DMS114 treated with DMSO at 0.1 percent for 48 hours (cell line): Measurements from ENCODE around the gene MEN1.

Source experiments
- DNase-seq: peaks from one replicate; lab custom pipeline; 2025; ENCODE audit not compliant: unreplicated experiment; lab: John Stamatoyannopoulos, UW

MEN1 gene

DNA sequence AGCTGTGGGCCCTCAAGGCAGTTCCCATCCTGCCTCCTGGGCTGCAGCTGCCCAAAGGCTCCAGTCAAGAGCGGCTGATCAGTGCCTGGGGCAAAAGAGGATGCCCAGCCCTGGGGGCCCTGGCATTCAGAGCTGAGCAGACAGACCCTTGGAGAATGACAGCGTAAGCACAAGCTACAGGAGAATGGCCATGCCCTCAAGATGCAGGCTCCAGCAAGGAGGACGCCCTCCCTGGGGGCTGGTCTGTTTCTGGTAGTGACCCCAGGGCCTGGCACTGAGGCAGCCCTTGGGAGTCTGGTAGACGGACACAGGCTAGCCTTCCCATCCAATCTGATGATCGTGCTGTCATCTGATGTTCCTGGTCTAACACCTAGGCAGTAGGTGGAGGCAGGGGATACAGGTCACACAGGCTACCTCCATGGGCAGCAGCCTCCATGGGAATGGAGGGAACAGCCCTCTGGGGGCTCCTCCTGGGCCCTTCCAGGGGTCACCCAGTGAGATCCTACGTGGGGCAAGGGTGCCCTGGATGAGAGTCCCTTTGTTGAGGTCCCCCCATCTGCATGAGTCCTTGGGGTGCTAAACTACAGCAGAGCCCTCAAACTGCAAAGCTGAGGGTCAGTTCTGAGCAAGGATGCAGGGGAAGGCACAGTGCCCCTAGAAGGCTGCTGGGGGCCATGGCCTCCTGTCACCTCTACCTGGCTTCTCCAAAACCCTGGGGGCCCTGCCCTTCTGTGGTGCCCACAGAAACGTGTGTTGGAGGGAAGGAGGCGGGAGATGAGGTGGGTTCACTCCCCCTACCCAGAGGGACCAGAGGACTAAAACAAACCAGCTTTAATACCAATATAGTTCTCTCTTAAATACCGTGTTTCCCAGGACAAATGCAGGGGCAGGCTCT is 21.8 kb downstream of the MEN1 start:
- no peak for DNase-seq

DNA sequence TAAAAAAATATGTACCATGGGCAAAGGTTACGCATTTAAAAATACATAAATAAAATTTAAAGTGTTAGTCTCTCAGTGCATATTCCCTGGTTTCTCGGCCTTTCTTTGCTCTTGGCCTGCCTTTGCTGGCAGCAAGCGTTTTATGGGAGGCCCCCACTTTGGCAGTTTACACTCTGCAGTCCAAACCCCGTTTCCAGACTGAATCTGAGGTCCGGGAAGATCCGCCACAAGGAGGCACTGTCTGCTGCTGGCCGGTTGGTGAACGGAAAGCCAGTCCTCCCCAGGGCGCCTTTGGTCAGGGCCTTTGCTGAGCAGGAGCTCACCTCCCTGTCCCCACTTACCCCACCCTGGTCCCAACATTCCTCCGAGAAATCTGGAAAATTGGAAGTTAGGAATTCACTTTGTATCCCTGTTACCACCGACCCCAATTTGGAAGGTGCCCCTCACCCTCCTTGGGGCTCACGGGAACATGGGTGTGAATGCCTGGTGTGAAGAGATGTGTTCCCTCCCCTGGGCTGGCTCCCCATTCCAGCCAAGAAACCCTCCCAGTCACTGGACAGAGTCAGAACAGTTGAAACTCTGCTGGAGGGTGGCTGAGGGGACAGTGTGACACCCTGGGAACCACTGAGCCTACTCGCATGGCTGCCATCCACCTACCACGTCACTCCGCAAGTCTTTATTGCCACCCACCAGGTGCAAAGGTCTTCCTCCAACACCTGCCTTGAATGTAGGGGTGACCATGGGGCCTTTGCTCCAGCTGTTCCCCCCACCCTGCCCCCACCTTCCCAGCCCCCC is 22.6 kb downstream of the MEN1 start:
- DNase-seq, result no peak

DNA sequence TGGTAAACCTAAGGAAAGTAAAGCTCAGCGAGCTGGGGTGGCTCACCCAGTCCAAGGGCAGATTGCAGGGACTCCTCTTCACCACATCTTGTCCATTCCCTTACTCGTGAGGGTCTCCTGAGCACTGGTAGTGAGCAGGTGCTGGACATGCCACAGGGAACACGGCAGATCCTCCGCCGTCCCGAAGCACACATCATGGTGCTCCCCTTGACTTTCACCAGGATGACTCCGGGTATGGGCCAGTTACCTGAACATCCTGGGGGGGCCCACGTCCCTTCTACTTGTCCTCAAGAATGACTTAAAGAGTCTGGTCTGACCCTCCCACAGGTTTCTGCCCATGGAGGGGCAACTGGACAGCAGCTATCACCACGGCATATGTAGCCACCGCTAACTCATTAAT is 24.0 kb downstream of the MEN1 start:
- DNase-seq, result no peak

DNA sequence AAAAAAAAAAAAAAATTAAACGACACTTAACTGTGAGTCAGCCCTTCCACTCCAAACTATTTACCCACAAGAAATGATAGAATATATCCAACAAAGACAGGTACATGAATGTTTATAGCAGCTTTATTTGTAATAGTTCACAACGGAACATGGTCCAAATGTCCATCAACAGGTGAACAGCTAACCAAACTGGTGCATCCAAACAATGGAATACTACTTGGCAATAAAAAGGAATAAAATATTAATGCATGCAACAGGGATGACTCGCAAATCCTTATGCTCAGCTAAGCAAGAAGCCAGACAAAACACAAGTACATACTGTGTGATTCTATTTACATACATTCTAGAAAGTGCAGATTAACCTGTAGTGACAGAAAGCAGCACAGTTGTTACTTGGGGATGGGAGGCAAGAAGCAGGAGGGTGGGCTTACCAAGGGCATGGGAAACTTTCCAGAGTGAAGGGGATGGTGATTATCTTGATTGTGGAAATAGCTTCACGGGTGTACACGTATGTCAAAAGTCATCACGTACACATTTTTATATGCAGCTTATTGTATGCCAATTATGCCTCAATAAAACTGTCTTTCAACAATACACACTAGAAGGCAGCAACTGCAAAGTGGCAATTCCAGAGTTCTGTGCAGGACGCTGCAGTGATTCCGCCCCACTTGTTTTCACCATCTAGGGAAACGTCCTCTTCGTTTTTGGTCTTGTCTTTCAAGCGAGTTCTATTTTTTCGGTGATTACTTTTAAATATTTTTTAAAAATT is 25.4 kb downstream of the MEN1 start:
- DNase-seq, result no peak

DNA sequence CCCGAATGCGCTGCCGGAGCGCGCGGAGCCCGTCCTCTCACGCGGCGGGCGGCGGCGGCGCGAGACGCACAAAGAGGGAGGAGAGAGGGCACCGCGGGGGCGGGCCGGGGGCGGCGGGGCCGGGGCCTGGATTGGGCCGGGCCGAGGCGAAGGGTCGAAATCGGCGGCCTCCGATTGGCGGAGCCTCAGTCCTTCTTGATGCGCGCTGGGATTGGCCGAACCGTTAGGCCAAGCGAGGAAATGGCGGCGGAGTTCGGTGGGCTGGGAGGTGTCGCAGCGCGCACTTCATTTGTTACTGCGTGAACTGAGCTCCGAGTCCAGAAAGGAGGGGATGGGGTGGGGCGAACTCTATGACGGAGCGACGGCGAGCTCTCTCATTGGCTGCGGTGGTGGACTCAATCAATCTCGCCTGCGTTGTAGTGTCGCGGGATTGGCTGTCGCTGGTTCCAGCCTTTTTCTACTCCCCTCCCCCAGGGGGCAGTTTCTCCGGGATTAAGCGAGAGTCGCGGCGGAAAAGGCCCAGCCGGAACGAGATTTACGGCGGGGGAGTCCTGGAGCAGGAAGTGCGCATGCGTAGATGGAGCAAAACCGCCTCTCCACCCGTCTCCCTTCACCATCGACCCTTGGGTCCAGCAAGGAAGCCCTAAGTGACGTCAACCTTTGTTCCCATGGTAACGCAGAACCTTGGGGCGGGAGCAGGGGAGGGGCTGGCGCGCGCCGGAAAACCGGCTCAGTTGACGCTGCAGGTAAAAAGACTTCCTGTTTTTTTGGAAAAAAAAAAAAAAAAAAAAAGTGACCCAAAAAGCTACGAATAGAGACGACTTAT is 31.7 kb downstream of the MEN1 start, which contains the start of gene SF1:
TSS of gene SF1 (minus strand) at position 70 of the 826 bp plus-strand sequence. CDS start 150 bp downstream, outside the sequence.
- peak; percentile 100 for DNase-seq

DNA sequence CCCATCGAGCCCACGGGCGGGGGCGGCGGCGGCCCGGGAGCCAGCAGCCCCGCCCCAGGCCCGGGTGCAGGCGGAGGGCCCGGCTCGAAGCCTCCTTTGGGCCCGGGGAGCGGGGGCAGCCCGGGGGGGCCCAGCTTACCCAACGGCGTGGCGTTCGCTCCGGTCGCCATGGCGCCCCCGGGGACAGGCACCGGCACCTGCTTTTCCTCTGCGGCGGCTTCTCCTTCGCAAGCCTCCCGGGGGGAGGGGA is 32.2 kb downstream of the MEN1 start:
- no peak for DNase-seq

DNA sequence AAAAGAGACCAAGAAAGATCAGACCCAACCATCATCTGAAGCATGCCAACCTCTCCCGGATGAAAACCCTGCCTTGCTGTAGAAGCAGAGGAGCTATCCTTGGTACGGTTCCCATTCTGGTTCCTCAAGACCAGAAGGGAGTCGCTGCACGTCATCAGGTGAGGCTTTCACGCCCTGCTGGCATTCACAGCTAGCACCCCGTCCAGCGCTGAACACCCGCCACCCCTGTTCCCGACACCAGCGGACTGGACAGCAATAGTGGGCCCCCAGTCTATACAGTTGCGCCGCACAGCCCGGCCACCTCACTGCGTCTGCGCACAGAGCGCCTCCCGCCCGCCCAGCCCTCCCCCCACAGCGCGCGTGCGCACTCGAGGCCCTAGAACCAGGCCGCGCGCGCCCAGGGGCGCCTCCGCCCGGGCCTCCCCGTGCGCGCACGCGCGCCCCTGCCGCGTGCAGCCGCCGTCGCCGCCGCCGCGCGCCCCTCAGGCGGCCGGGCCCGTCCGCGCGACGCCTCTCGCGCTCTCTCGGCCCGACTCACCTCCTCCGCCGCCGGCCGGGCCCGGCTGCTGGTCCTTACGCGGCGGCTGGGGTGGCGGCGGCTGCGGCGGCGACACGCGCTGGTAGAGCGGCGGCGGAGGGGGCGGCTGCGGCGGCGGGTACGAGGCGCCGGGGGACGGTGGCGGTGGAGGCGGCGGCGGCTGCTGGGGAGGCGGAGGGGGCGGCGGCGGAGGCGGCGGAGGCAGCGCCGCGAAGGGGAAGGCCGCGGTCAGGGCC is 32.7 kb downstream of the MEN1 start:
- peak; percentile 50 for DNase-seq

DNA sequence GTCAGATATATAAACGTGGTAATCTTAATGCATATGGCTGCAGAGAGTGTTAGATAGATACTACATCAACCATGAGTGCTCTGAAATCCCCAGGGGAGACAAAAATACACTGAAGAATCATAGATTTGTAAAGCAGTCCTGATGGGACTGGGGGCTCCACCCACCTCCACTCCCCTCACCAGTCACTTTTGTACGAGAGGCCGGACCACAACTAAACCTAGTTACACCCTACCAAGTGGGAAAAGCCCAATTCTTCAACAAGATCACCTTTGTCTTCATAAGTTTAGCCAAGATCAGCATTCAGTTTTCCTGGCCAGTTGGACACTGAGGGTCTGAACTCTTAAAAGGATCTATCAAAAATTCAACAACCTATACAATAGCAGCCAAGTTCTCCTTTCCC is 33.5 kb downstream of the MEN1 start:
- no peak for DNase-seq

DNA sequence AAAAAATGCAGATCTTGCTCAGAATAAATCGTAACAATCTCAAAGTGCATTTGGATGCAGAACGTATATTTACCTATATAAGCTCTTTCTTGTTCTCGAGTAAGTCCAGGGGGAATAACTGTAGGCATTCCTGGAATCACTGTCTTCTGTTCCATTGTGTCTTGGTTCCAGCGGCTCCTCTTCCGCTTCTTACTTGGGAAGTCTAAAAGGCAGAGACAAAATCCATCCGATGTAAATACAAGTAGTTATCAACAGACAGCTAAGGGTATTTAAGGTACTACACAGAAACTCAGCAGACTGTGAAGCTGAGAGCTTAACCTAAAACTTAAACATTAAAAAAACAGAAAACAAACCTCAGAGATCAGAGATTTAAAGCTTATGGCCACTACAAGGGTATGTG is 33.9 kb downstream of the MEN1 start:
- no peak for DNase-seq

DNA sequence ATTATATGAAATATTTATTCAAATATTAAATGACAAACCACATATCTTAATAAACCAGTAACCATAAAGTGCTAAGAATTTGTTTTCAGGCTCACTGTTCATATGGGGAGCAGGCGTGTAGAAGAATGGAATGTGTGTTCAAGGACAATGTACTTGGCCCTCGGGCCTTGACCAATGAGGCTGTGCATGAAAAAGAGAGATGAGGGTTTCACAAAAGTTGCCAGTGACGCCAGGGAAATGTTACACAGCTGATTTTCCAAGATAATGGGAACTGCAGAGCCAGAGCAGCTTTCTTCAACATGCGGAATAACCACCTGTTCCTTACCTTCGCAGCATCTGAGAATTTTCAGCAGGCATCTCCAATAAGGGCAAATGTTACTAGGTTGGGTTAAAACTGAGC is 36.2 kb downstream of the MEN1 start:
- no peak for DNase-seq

DNA sequence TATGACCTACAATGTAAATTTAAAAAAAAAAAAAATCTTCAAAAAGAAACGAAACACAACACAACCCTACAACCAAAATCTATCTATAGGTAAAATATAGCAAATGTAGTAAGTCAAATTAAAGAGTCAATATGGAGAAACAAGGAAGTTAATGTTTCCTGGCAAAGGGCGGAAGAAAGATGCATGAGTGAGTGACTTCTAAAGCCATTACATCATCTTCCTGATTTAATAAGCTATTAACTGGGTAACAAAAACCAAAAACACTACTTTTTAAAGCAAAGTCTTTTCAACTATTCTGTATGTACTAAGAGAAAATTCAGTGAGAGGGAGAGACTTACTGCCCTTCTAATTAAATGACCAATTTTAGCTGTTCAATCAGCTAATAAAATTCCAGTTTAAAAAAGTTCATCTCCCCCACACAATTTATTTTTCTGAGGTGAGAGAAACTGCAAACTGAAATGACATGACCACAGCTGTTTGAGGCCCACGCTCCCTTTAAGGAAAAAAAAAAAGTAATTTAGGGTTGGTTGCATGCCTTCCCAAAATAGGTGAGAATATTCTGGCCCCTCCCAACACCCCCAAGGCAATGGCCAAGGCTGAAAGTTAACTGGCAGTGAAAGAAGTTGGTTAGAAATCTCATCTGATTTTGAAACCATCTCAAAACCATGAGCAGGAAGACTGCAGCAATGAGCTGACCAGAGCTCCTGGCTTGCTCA is 37.9 kb downstream of the MEN1 start:
- no peak for DNase-seq

DNA sequence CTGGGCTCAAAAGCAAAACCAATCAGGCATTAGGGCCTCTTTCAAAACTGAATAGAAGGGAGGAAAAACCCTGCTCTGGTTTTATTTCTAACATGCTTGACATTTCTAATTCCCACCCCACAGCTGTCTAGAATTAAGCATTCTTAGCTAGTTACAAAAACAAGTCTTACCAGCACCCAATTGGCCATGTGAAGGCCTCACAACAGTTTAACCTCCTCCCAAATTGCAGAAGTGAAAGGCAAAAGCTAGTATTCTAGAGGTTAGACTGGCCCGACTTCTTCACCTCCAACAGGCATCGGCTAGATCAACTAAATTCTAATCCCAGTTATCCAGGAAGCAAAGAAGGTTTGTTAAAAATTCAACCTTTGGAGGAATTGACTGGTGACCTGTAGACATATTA is 38.5 kb downstream of the MEN1 start:
- no peak for DNase-seq

DNA sequence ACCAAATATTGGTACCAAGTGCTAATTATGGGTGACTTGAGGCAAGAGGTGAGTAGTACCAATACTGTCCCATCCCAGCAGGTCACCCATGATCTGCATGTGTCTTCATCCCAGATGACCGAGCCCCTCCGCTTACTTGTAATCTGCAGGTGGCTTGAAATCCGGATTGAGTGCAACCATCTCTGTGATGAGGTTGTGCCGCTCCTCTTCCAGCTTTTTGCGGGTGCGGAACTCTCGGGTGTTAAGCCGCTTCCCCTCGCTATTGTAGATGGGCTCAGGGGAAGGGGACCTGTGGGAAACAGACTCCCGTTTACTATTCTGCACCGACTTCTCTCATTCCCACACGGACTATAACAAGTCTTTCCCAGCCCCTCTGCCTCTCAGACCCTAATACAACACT is 40.2 kb downstream of the MEN1 start:
- DNase-seq, result no peak

DNA sequence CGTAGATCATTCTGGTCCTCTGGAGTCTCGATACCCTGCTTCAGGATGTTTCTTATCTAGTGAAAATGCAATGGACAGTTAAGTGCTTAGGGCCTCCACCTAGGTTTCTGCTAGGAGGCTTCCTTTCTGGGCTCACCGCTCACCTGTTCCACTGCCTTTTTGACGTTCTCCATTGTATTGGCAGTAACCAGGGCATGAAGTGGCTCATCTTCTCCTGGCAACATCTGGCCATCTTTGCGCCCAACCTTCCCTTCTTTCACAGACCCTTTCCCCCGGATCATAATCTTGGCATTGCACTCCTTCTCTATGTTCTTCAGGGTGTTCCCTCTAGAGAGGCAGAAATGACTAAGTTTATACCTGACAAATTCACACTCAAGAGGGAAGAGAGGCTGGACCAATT is 41.1 kb downstream of the MEN1 start:
- DNase-seq, result no peak

DNA sequence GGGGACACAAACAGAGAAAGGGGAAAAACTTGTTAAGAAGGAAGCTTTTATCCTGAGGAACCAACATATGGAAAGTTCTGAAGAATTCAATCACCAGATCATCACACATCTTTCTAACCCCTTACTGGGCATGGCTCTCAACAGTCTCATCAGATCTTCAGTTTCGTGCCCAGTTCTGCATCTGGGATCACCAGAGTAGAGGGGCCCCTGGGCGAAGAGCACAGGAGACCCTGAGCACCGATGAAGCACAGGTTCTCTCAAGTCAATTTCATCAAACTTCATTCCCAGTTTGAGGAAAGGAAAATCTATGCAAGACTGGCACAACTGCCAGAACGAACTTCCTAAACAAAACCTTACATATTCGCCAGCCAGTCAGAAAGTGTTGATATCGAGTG is 42.1 kb downstream of the MEN1 start:
- DNase-seq, result no peak

DNA sequence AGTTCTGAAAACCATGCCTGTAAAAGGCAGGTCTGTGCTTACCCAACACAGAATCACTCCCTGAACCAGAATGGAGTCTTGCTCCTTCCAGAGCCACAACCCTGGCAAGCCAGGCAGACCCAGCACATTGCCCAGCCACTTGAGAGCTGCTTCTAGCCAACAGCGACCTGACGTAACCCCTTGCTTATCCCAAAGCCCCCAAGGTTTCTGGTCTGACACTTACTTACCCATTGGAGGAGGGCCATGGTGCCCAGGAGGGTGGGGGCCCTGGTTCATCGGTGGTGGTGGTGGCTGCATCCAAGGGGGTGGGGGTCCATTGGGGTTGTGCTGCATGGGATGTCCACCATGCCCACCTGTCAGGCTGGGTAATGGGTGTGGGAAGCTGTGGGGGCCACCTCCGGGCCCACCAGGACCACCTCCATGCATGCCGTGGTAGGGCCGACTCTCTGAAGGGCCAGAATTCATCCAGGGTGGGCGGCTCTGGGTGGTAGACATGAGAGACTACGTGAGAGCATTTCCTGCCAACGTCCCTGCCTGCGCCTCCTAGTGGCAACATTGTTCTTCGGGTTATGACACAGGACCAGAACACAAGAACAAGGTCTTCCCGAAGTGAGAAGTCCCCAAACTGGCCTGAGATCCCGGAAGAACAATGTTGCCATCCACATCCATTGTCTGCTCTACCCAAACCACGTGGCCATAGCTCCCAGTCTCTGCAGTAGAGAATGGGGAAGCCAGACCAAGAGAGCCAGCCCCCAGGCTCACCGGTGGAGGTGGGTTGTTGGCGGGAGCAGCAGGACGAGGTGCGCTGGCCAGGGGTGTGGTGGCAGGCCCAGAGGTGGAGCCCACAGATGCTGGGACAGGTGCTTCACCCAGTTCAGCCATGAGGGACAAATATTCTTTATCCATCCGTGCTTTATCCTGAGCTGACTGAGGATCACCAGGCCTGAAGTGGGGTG is 42.7 kb downstream of the MEN1 start:
- peak; percentile 45 for DNase-seq

DNA sequence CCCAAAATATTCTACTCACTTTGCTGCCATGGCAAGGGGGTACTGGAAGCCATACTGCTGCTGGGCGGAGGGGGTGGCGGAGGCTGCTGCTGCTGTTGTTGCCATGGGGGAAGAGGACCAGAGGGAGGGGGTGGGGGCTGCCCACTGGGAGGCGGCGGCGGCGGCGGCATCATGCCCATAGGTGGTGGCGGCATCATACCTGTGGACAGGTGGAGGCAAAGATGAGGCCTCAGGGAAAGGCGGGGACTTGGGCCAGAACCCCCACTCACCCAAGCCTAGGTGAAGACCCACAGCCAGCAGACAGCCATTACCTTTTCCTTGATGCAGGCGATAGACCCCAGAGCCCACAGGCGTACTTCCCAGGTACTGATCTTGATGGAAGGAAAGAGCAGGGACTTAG is 43.5 kb downstream of the MEN1 start:
- DNase-seq, result no peak
